SK-N-SH (cell line): ENCODE data around the gene CLSTN2. TPM values are rescaled to one million over a fixed set of nuclear protein-coding genes. Genes with fewer than 3 reads are reported as not detected.

ENCODE experiments used
- CTCF ChIA-PET: fragments of 300-600, 350-600 bp; formaldehyde crosslinking; extraction: SDS; loops from one replicate; lab custom pipeline; 2021; lab: Yijun Ruan, JAX
- POLR2A ChIA-PET: fragments of 350-600 bp; sonication (Branson Sonifier 250); formaldehyde crosslinking; extraction: SDS; loops from one replicate; lab custom pipeline; 2020; ENCODE audit warnings: antibody characterized with exemption, inconsistent platforms; lab: Yijun Ruan, JAX
- DNase-seq: peaks from one replicate; pipeline ENCODE4 v3.0.0; 2012
- H2AFZ ChIP-seq: fragments of 200-600 bp; sonication (generic); 2 replicates; pipeline ENCODE4 v1.8.1; 2016; ENCODE audit warnings: antibody characterized with exemption, mild to moderate bottlenecking, low read depth
- H3F3A ChIP-seq: fragments of 200-600 bp; sonication (generic); replicated peaks from 2 replicates; pipeline ENCODE3; 2016; ENCODE audit warnings: antibody characterized with exemption, mild to moderate bottlenecking; ENCODE audit not compliant: insufficient read depth
- H3K27ac ChIP-seq, 2 experiments: fragments of 200-500 bp in 1 of 2; fragments of 200-600 bp in 1 of 2; sonication (Bioruptor generic) in 1 of 2; sonication (generic), shearing (Covaris generic) in 1 of 2; 2 replicates each; pipeline versions ENCODE4 v1.5.1 to v1.6.1; 2014 to 2016; ENCODE audit warnings: low read depth in 2 of 2, inconsistent platforms in 1 of 2, low read length in 1 of 2, mild to moderate bottlenecking in 1 of 2, mixed read lengths in 1 of 2
- H3K27me3 ChIP-seq: fragments of 200-600 bp; sonication (generic), shearing (Covaris generic); 2 replicates; pipeline ENCODE4 v1.6.1; 2016; ENCODE audit warnings: mixed run types; ENCODE audit not compliant: insufficient read depth
- H3K36me3 ChIP-seq, 2 experiments: fragments of 200-500 bp in 1 of 2; fragments of 200-600 bp in 1 of 2; sonication (Bioruptor generic) in 1 of 2; sonication (generic) in 1 of 2; replicated peaks in 1 of 2; 2 replicates each; pipeline versions ENCODE3 to v1.5.1; 2014 to 2016; ENCODE audit warnings: low read length in 1 of 2, mild to moderate bottlenecking in 1 of 2; ENCODE audit not compliant: insufficient read depth in 2 of 2, control insufficient read depth in 1 of 2
- H3K4me1 ChIP-seq, 2 experiments: fragments of 200-500 bp in 1 of 2; fragments of 200-600 bp in 1 of 2; sonication (Bioruptor generic) in 1 of 2; sonication (generic), shearing (Covaris generic) in 1 of 2; 2 replicates each; pipeline versions ENCODE4 v1.5.1 to v1.6.1; 2014 to 2016; ENCODE audit warnings: low read depth in 1 of 2, low read length in 1 of 2, mixed run types in 1 of 2; ENCODE audit not compliant: insufficient read depth in 2 of 2, control insufficient read depth in 1 of 2
- H3K4me2 ChIP-seq: fragments of 200-600 bp; sonication (generic), shearing (Covaris generic); 2 replicates; pipeline ENCODE4 v1.6.1; 2017; ENCODE audit warnings: mixed run types
- H3K4me3 ChIP-seq, 2 experiments: fragments of 200-500 bp in 1 of 2; fragments of 200-600 bp in 1 of 2; sonication (Bioruptor generic) in 1 of 2; sonication (generic), shearing (Covaris generic) in 1 of 2; 2 replicates each; pipeline versions ENCODE4 v1.5.1 to v1.8.1; 2014 to 2016; ENCODE audit warnings: low read depth in 2 of 2, inconsistent platforms in 1 of 2, low read length in 1 of 2, mild to moderate bottlenecking in 1 of 2, mixed read lengths in 1 of 2, moderate library complexity in 1 of 2
- H3K79me2 ChIP-seq: fragments of 200-600 bp; sonication (generic); 2 replicates; pipeline ENCODE4 v1.8.1; 2017; ENCODE audit warnings: mild to moderate bottlenecking; ENCODE audit not compliant: insufficient read depth
- H3K9ac ChIP-seq: fragments of 200-600 bp; sonication (generic); 2 replicates; pipeline ENCODE4 v1.6.1; 2017; ENCODE audit warnings: mixed run types
- H3K9me2 ChIP-seq: fragments of 200-600 bp; sonication (generic); 2 replicates; pipeline ENCODE4 v1.6.1; 2017; ENCODE audit warnings: mixed run types
- H3K9me3 ChIP-seq: fragments of 200-600 bp; sonication (generic); 2 replicates; pipeline ENCODE4 v1.6.1; 2017; ENCODE audit warnings: mixed run types, mild to moderate bottlenecking, moderate library complexity
- H4K20me1 ChIP-seq: fragments of 200-600 bp; sonication (generic); 2 replicates; pipeline ENCODE4 v1.6.1; 2017; ENCODE audit warnings: mild to moderate bottlenecking, mixed run types; ENCODE audit not compliant: insufficient read depth
- CHD2 ChIP-seq: fragments of 150-350 bp; IDR thresholded peaks from 2 replicates; pipeline ENCODE4 v1.6.1; 2018; ENCODE audit warnings: low read length; ENCODE audit not compliant: partially characterized antibody
- CTCF ChIP-seq: fragments of 200-600 bp; sonication (generic); IDR thresholded peaks from 2 replicates; pipeline ENCODE4 v1.6.1; 2017; ENCODE audit warnings: antibody characterized with exemption, mild to moderate bottlenecking, moderate library complexity
- ELF1 ChIP-seq: IDR thresholded peaks from 2 replicates; pipeline ENCODE4 v1.4.0; 2012
- EP300 ChIP-seq, 2 experiments: IDR thresholded peaks; 2 replicates each; pipeline versions ENCODE4 v1.4.0 to v1.6.1; 2012; ENCODE audit warnings: borderline replicate concordance in 1 of 2, low read depth in 1 of 2, low read length in 1 of 2
- FOXM1 ChIP-seq: IDR thresholded peaks from 2 replicates; pipeline ENCODE4 v1.4.0; 2012; ENCODE audit warnings: low read depth, mild to moderate bottlenecking
- GATA2 ChIP-seq: sonication (generic); formaldehyde crosslinking; IDR thresholded peaks from 2 replicates; pipeline ENCODE4 v1.5.0; 2020; ENCODE audit warnings: mild to moderate bottlenecking, missing genetic modification reagents
- IRF3 ChIP-seq: fragments of 150-350 bp; IDR thresholded peaks from 2 replicates; pipeline ENCODE4 v1.6.1; 2016; ENCODE audit warnings: mild to moderate bottlenecking, low read depth, low read length
- JUND ChIP-seq: IDR thresholded peaks from 2 replicates; pipeline ENCODE4 v1.4.0; 2012
- MAX ChIP-seq: IDR thresholded peaks from 2 replicates; pipeline ENCODE4 v1.4.0; 2012; ENCODE audit warnings: low read depth
- NFIC ChIP-seq: IDR thresholded peaks from 2 replicates; pipeline ENCODE4 v1.4.0; 2012; ENCODE audit warnings: borderline replicate concordance
- RXRA ChIP-seq: IDR thresholded peaks from 2 replicates; pipeline ENCODE4 v1.4.0; 2012; ENCODE audit warnings: low read depth, mild to moderate bottlenecking, borderline replicate concordance
- SIN3A ChIP-seq: IDR thresholded peaks from 2 replicates; pipeline ENCODE4 v1.6.1; 2012; ENCODE audit warnings: low read depth, mild to moderate bottlenecking, low read length, moderate library complexity, borderline replicate concordance
- TAF1 ChIP-seq: IDR thresholded peaks from 2 replicates; pipeline ENCODE4 v1.6.1; 2012; ENCODE audit warnings: low read depth, mild to moderate bottlenecking, low read length, moderate library complexity, borderline replicate concordance
- TCF12 ChIP-seq: IDR thresholded peaks from 2 replicates; pipeline ENCODE4 v1.4.0; 2012
- TEAD4 ChIP-seq: IDR thresholded peaks from 2 replicates; pipeline ENCODE4 v1.4.0; 2012; ENCODE audit warnings: mild to moderate bottlenecking, borderline replicate concordance; ENCODE audit not compliant: insufficient read depth
- USF2 ChIP-seq: fragments of 150-350 bp; IDR thresholded peaks from 2 replicates; pipeline ENCODE4 v1.6.1; 2017; ENCODE audit warnings: antibody characterized with exemption, low read length, low read depth, borderline replicate concordance
- WGBS: methylation state at CpG from one replicate; pipeline ENCODE4 v1.1.6; 2017; ENCODE audit warnings: low lambda C conversion rate; 5-methylcytosine and 5-hydroxymethylcytosine counted together
- polyA plus RNA-seq, 3 experiments: library from polyadenylated mRNA; depleted of rRNA; stranded (reverse); fragments of >200 nt; gene quantifications; 2 replicates each; pipeline ENCODE4 v1.2.3, GENCODE V29; 2012
- TF ChIP-seq, protein P1 (sequence below): IDR thresholded peaks from 2 replicates; pipeline ENCODE4 v1.6.1; 2012; ENCODE audit warnings: mild to moderate bottlenecking, low read depth, low read length, moderate library complexity
- TF ChIP-seq, protein P2 (sequence below): IDR thresholded peaks from 2 replicates; pipeline ENCODE4; 2012
- TF ChIP-seq, protein P3 (sequence below): IDR thresholded peaks from 2 replicates; pipeline ENCODE4 v1.4.0; 2012; ENCODE audit warnings: low read depth, borderline replicate concordance

CLSTN2 gene
- polyA plus RNA-seq, 1 of the 3 experiments (the other 2 are of a cell fraction): 0.02 TPM

GRCh38 chr3:140505876-140506275 is 570.9 kb downstream of the CLSTN2 start (continued):
- no peak for TF ChIP-seq CTCF

DNA sequence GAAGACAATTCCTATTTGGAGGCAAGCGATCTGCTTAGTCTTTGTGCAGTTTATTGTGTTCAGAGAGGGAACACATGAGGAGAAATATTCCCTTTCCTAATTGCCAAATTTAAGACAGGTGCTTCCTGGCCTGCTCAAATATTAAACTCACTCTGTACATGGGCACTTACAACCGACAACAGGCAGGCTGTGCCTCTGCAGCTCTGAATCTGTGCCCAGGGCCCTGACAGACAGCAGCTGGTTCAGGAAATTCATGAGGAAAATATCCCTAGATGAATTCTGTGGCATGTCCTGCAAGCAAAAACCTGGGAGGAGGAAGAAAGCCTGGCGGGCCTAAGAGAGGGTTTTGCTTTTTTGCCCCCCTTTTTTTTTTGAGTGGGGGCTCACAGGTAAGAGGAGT is 573.6 kb downstream of the CLSTN2 start:
- no peak overlapping the region for H3K9ac ChIP-seq
- no peak overlapping the region for H3K4me3 ChIP-seq
- H3K27me3 ChIP-seq: no peaks in the 10 kb centered on the region
- H3K79me2 ChIP-seq: no peaks in the 10 kb centered on the region
- no peak for DNase-seq
- H3F3A ChIP-seq: no peaks in the 10 kb centered on the region
- no peaks in the 10 kb centered on the region for H3K9me3 ChIP-seq
- CTCF ChIA-PET: interaction anchor here (1.1 to 1.4 kb wide), 3 partner anchors 9 to 573 kb away, joined by 4 to 6 read pairs (median 4); partner anchors contain the start of gene CLSTN2
- H2AFZ ChIP-seq: no peak overlapping the region
- H4K20me1 ChIP-seq: no peaks in the 10 kb centered on the region
- H3K9me2 ChIP-seq: no peaks in the 10 kb centered on the region
- WGBS: 17% methylated on average over 3 of the region's 3 CpGs
- H3K27ac ChIP-seq: no peak overlapping the region
- H3K4me2 ChIP-seq: no peak overlapping the region
- peaks cover 0 to 6% of the 10 kb centered on the region in 2 experiments; a peak in 2 of 4 replicates for H3K4me1 ChIP-seq
- no peaks in the 10 kb centered on the region for H3K36me3 ChIP-seq
- POLR2A ChIA-PET: no interaction called here
- TF ChIP-seq CTCF: no peak
- no peak for TF ChIP-seq NFIC
- no peak for TF ChIP-seq TCF12
- no peak for TF ChIP-seq FOXM1
- TF ChIP-seq RXRA: no peak
- TF ChIP-seq, protein P1, sequence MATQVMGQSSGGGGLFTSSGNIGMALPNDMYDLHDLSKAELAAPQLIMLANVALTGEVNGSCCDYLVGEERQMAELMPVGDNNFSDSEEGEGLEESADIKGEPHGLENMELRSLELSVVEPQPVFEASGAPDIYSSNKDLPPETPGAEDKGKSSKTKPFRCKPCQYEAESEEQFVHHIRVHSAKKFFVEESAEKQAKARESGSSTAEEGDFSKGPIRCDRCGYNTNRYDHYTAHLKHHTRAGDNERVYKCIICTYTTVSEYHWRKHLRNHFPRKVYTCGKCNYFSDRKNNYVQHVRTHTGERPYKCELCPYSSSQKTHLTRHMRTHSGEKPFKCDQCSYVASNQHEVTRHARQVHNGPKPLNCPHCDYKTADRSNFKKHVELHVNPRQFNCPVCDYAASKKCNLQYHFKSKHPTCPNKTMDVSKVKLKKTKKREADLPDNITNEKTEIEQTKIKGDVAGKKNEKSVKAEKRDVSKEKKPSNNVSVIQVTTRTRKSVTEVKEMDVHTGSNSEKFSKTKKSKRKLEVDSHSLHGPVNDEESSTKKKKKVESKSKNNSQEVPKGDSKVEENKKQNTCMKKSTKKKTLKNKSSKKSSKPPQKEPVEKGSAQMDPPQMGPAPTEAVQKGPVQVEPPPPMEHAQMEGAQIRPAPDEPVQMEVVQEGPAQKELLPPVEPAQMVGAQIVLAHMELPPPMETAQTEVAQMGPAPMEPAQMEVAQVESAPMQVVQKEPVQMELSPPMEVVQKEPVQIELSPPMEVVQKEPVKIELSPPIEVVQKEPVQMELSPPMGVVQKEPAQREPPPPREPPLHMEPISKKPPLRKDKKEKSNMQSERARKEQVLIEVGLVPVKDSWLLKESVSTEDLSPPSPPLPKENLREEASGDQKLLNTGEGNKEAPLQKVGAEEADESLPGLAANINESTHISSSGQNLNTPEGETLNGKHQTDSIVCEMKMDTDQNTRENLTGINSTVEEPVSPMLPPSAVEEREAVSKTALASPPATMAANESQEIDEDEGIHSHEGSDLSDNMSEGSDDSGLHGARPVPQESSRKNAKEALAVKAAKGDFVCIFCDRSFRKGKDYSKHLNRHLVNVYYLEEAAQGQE: no peak
- no peak for TF ChIP-seq TEAD4
- no peak for TF ChIP-seq GATA2 (CRISPR knock-in tag)
- TF ChIP-seq CHD2: no peak
- TF ChIP-seq SIN3A: no peak
- no peak for TF ChIP-seq IRF3
- no peak for TF ChIP-seq TAF1
- TF ChIP-seq JUND: no peak
- TF ChIP-seq USF2: no peak
- TF ChIP-seq, protein P2, sequence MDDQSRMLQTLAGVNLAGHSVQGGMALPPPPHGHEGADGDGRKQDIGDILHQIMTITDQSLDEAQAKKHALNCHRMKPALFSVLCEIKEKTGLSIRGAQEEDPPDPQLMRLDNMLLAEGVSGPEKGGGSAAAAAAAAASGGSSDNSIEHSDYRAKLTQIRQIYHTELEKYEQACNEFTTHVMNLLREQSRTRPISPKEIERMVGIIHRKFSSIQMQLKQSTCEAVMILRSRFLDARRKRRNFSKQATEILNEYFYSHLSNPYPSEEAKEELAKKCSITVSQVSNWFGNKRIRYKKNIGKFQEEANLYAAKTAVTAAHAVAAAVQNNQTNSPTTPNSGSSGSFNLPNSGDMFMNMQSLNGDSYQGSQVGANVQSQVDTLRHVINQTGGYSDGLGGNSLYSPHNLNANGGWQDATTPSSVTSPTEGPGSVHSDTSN: no peak
- TF ChIP-seq ELF1: no peak
- no peak for TF ChIP-seq MAX
- TF ChIP-seq, protein P3, sequence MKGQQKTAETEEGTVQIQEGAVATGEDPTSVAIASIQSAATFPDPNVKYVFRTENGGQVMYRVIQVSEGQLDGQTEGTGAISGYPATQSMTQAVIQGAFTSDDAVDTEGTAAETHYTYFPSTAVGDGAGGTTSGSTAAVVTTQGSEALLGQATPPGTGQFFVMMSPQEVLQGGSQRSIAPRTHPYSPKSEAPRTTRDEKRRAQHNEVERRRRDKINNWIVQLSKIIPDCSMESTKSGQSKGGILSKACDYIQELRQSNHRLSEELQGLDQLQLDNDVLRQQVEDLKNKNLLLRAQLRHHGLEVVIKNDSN: no peak
- no peak for TF ChIP-seq EP300 (IDR thresholded peaks at IDR 0.05; ENCODE audit: borderline replicate concordance in 1 of 2, low read depth in 1 of 2, low read length in 1 of 2)
